Esophagus squamous epithelium (tissue), 5 donors: ENCODE measurements around the gene SH2D1A. TPM values are rescaled to one million over a fixed set of nuclear protein-coding genes. Genes with fewer than 3 reads are reported as not detected.

Experiments used
- DNase-seq: peaks from one replicate; lab custom pipeline; 2025; lab: John Stamatoyannopoulos, UW
- H3K27ac ChIP-seq, 4 donors: fragments of 200-600 bp; sonication (generic); one replicate each; pipeline ENCODE4 v1.5.1; 2016 to 2019; ENCODE audit warnings: mild to moderate bottlenecking in 1 of 4
- H3K27me3 ChIP-seq, 4 donors: fragments of 200-600 bp; sonication (generic); 1 replicate in 3 of 4; 2 replicates in 1 of 4; pipeline versions ENCODE4 v1.5.1 to v1.6.0; 2017 to 2021; ENCODE audit warnings: antibody characterized with exemption in 1 of 4
- H3K36me3 ChIP-seq, 3 donors: fragments of 200-600 bp; sonication (generic); one replicate each; pipeline ENCODE4 v1.5.1; 2016 to 2019
- H3K4me1 ChIP-seq, 3 donors: fragments of 200-600 bp; sonication (generic); one replicate each; pipeline ENCODE4 v1.5.1; 2017 to 2019
- H3K4me3 ChIP-seq, 4 donors: fragments of 200-600 bp; sonication (generic); 1 replicate in 3 of 4; 2 replicates in 1 of 4; pipeline ENCODE4 v1.5.1; 2016 to 2019; ENCODE audit warnings: mild to moderate bottlenecking in 2 of 4, moderate library complexity in 1 of 4
- H3K9me3 ChIP-seq, 3 donors: fragments of 200-600 bp; sonication (generic); one replicate each; pipeline ENCODE4 v1.5.1; 2016 to 2019
- POLR2A ChIP-seq, 4 donors: fragments of 450-650 bp; IDR thresholded peaks; one replicate each; pipeline ENCODE4 v1.6.1; 2017; ENCODE audit warnings: antibody characterized with exemption in 4 of 4, mild to moderate bottlenecking in 4 of 4, moderate library complexity in 3 of 4
- WGBS, 2 donors: methylation state at CpG; one replicate each; pipeline ENCODE4 v1.1.5; 2018; 5-methylcytosine and 5-hydroxymethylcytosine counted together
- intact Hi-C: fragments of 100-400 bp; cut with DNase I; formaldehyde crosslinking; loops from one replicate; pipeline ENCODE4 v1.15.0; 2022
- total RNA-seq, 4 donors: library from RNA; depleted of rRNA; stranded (reverse); fragments of >200 nt; gene quantifications; one replicate each; pipeline ENCODE4 v1.1.0, GENCODE V29; 2016
- TF ChIP-seq, protein P1 (sequence below), 6 experiments: fragments of 450-650 bp in 4 of 6; fragments of 200-600 bp in 2 of 6; sonication (generic) in 2 of 6; IDR thresholded peaks; one replicate each; pipeline ENCODE4 v1.5.1; 2016 to 2019; ENCODE audit warnings: antibody characterized with exemption in 6 of 6, mild to moderate bottlenecking in 4 of 6, moderate library complexity in 4 of 6
- donor health status: DM: yes; HTN: yes; CAD: no.

Gene SH2D1A
- total RNA-seq, 4 donors from 2014 or later = 0.53 to 2.1 (median 1.4) TPM; not detected in 1

- H3K4me1 ChIP-seq = no peaks in the 10 kb centered on the region
- H3K27ac ChIP-seq = no peak overlapping the region
- H3K27me3 ChIP-seq = no peaks in the 10 kb centered on the region
- no peak overlapping the region for H3K4me3 ChIP-seq
- no peak for TF ChIP-seq POLR2A (IDR thresholded peaks at IDR 0.05)
- TF ChIP-seq, protein P1, sequence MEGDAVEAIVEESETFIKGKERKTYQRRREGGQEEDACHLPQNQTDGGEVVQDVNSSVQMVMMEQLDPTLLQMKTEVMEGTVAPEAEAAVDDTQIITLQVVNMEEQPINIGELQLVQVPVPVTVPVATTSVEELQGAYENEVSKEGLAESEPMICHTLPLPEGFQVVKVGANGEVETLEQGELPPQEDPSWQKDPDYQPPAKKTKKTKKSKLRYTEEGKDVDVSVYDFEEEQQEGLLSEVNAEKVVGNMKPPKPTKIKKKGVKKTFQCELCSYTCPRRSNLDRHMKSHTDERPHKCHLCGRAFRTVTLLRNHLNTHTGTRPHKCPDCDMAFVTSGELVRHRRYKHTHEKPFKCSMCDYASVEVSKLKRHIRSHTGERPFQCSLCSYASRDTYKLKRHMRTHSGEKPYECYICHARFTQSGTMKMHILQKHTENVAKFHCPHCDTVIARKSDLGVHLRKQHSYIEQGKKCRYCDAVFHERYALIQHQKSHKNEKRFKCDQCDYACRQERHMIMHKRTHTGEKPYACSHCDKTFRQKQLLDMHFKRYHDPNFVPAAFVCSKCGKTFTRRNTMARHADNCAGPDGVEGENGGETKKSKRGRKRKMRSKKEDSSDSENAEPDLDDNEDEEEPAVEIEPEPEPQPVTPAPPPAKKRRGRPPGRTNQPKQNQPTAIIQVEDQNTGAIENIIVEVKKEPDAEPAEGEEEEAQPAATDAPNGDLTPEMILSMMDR (IDR thresholded peaks at IDR 0.05) = no peak
- no peaks in the 10 kb centered on the region for H3K36me3 ChIP-seq
- WGBS, 2 donors = 41 to 68% methylated on average over 2 of the region's 2 CpGs
- DNase-seq = no peak
- no peaks in the 10 kb centered on the region for H3K9me3 ChIP-seq
- intact Hi-C loops = no loop called here
Observed at GRCh38 chrX:124354648-124355047, 8.3 kb downstream of the SH2D1A start.

- 56 to 82% methylated on average over 3 of the region's 3 CpGs for WGBS, 2 donors
- intact Hi-C loops = no loop called here
- no peak for TF ChIP-seq POLR2A (IDR thresholded peaks at IDR 0.05)
- TF ChIP-seq, protein P1 (IDR thresholded peaks at IDR 0.05) = no peak
- no peaks in the 10 kb centered on the region for H3K36me3 ChIP-seq
- H3K27me3 ChIP-seq = no peaks in the 10 kb centered on the region
- H3K27ac ChIP-seq = no peak overlapping the region
- DNase-seq = no peak
- H3K9me3 ChIP-seq = no peaks in the 10 kb centered on the region
- no peak overlapping the region for H3K4me3 ChIP-seq
- no peaks in the 10 kb centered on the region for H3K4me1 ChIP-seq
Observed at GRCh38 chrX:124358800-124359383, 12.5 kb downstream of the SH2D1A start.

- Histone ChIP-seq H3K27ac (no peak overlapping the region), H3K27me3 (no peaks in the 10 kb centered on the region), H3K4me1 (no peaks in the 10 kb centered on the region), H3K9me3 (no peaks in the 10 kb centered on the region), H3K36me3 (no peaks in the 10 kb centered on the region), H3K4me3 (no peak overlapping the region)
- TF ChIP-seq POLR2A (IDR thresholded peaks at IDR 0.05) = no peak
- TF ChIP-seq, protein P1 (IDR thresholded peaks at IDR 0.05) = no peak
- DNase-seq = no peak
- 48 to 86% methylated on average over 2 of the region's 2 CpGs for WGBS, 2 donors
- intact Hi-C loops = no loop called here
Observed at GRCh38 chrX:124362072-124362471, 15.7 kb downstream of the SH2D1A start.

DNA sequence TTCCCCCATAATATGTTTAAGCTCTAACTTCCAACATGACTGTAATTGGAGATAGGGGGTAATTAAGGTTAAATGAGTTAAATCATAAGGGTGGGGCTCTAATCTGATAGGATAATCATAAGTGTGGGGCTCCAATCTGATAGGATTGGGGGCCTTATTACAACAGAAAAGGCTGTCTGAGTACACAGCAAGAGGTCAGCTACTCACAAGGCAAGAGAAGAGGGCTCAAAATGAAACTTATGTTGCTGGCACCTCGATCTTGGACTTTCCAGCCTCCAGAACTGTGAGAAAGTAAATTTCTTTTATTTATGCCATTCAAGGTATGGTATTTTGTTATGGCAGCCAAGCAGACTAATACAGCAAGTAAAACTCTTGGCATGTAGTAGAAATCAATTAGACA lies 16.4 kb downstream of the SH2D1A start:
- no peak for DNase-seq
- 50 to 75% methylated on average over 1 of the region's 1 CpG for WGBS, 2 donors
- no peak overlapping the region for H3K27ac ChIP-seq
- no peaks in the 10 kb centered on the region for H3K4me1 ChIP-seq
- no peaks in the 10 kb centered on the region for H3K27me3 ChIP-seq
- H3K36me3 ChIP-seq = no peaks in the 10 kb centered on the region
- intact Hi-C loops = no loop called here
- TF ChIP-seq, protein P1 (IDR thresholded peaks at IDR 0.05) = no peak
- no peak for TF ChIP-seq POLR2A (IDR thresholded peaks at IDR 0.05)
- no peak overlapping the region for H3K4me3 ChIP-seq
- H3K9me3 ChIP-seq = no peaks in the 10 kb centered on the region

DNA sequence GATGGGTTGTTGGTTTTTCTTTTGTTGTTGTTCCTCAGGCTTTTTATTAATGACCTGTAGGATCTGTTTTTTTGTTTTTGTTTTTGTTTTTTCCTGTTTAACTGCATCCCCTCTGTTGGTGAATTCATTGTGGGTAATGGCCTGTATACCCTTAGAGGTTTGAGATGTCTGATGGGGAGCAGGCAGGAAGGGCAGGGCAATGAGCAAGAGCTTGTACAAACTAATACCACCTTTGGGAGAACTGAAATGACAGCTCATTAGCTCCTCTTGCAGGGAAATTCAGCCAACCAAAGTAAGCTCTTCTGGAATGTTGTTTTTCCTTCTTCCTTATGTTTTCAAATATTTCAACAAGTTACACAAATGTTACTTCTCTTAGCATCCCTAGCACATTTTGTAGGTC lies 23.4 kb downstream of the SH2D1A start:
- Histone ChIP-seq H3K4me1 (no peaks in the 10 kb centered on the region), H3K4me3 (no peak overlapping the region), H3K9me3 (no peaks in the 10 kb centered on the region), H3K36me3 (no peaks in the 10 kb centered on the region), H3K27me3 (no peaks in the 10 kb centered on the region), H3K27ac (no peak overlapping the region)
- DNase-seq = no peak
- no peak for TF ChIP-seq POLR2A (IDR thresholded peaks at IDR 0.05)
- TF ChIP-seq, protein P1 (IDR thresholded peaks at IDR 0.05) = no peak
- intact Hi-C loops = no loop called here
